Peyer's patch (tissue), 4 donors: ENCODE measurements around the gene BCO1.

Source experiments
- POLR2A ChIP-seq, 2 donors: fragments of 450-650 bp; IDR thresholded peaks; one replicate each; pipeline ENCODE4 v1.5.1; 2017; ENCODE audit warnings: antibody characterized with exemption in 2 of 2, mild to moderate bottlenecking in 2 of 2, moderate library complexity in 2 of 2
- TF ChIP-seq, protein P1 (sequence below), 6 experiments: fragments of 450-650 bp in 4 of 6; fragments of 200-600 bp in 2 of 6; sonication (generic) in 1 of 6; IDR thresholded peaks; one replicate each; pipeline ENCODE4 v1.5.1; 2017 to 2019; ENCODE audit warnings: antibody characterized with exemption in 6 of 6, mild to moderate bottlenecking in 3 of 6, moderate library complexity in 1 of 6

GRCh38 chr16:81327447-81328196, 89.1 kb downstream of the BCO1 start:
- no peak for TF ChIP-seq POLR2A (IDR thresholded peaks at IDR 0.05)
- TF ChIP-seq, protein P1, sequence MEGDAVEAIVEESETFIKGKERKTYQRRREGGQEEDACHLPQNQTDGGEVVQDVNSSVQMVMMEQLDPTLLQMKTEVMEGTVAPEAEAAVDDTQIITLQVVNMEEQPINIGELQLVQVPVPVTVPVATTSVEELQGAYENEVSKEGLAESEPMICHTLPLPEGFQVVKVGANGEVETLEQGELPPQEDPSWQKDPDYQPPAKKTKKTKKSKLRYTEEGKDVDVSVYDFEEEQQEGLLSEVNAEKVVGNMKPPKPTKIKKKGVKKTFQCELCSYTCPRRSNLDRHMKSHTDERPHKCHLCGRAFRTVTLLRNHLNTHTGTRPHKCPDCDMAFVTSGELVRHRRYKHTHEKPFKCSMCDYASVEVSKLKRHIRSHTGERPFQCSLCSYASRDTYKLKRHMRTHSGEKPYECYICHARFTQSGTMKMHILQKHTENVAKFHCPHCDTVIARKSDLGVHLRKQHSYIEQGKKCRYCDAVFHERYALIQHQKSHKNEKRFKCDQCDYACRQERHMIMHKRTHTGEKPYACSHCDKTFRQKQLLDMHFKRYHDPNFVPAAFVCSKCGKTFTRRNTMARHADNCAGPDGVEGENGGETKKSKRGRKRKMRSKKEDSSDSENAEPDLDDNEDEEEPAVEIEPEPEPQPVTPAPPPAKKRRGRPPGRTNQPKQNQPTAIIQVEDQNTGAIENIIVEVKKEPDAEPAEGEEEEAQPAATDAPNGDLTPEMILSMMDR (IDR thresholded peaks at IDR 0.05): no peak
